Progenitor cell of endocrine pancreas (in vitro differentiated cells): Measurements from ENCODE around the gene MED17. TPM values are rescaled to one million over a fixed set of nuclear protein-coding genes. Genes with fewer than 3 reads are reported as not detected.

Source experiments
- DNase-seq: peaks from one replicate; pipeline ENCODE4 v3.0.0; 2021; ENCODE audit warnings: low spot score; ENCODE audit not compliant: unreplicated experiment
- H3K27ac Mint-ChIP-seq: 2 replicates; pipeline ENCODE4 v1.8.0; 2021; ENCODE audit warnings: mild to moderate bottlenecking, moderate library complexity, mixed read lengths
- H3K27me3 Mint-ChIP-seq: 2 replicates; pipeline ENCODE4 v1.8.0; 2021; ENCODE audit warnings: mixed read lengths
- H3K36me3 Mint-ChIP-seq: 2 replicates; pipeline ENCODE4 v1.8.0; 2022; ENCODE audit warnings: mixed read lengths; ENCODE audit not compliant: insufficient read depth
- H3K4me1 Mint-ChIP-seq: 2 replicates; pipeline ENCODE4 v1.8.0; 2021; ENCODE audit warnings: low read depth, mixed read lengths
- H3K4me3 Mint-ChIP-seq: 2 replicates; pipeline ENCODE4 v1.8.0; 2021; ENCODE audit warnings: low read depth, mild to moderate bottlenecking, moderate library complexity, mixed read lengths
- H3K9me3 Mint-ChIP-seq: 2 replicates; pipeline ENCODE4 v1.8.0; 2021; ENCODE audit warnings: low read depth, mixed read lengths
- total RNA-seq: library from RNA; stranded (reverse); gene quantifications from 2 replicates; pipeline ENCODE4 v1.2.1, GENCODE V29; 2021
- TF ChIP-seq, protein P1 (sequence below): fragments of 200-600 bp; sonication (generic); IDR thresholded peaks from one replicate; pipeline ENCODE4 v1.5.0; 2021; ENCODE audit warnings: antibody characterized with exemption, mild to moderate bottlenecking; ENCODE audit not compliant: unreplicated experiment

MED17 gene
- total RNA-seq, 1 donor from 2014 or later = 55.7 TPM

DNA sequence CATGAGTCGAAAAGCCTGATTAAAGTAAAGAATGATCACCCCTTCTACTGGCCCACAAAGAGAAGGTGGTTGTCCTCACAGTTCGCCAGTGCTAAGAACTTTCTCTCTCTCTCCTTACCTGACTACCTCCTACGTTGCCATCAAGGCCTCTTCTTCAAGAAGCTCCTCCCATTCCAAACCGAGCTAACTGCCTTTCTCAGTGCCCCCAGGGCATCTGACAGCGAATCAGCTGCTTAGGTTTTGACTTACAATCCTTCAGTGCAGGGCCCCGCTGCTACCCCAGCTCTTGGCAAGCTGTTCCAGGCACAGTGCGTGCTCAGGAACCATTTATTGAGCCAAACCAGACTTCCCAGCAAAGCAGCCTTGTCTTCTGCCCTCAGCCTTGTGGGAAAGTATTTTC, 60.5 kb downstream of the MED17 start:
- H3K4me3 Mint-ChIP-seq = no peak overlapping the region
- H3K27ac Mint-ChIP-seq = no peak overlapping the region
- no peaks in the 10 kb centered on the region for H3K36me3 Mint-ChIP-seq
- no peak for DNase-seq
- H3K4me1 Mint-ChIP-seq = peaks cover 4% of the 10 kb centered on the region
- no peaks in the 10 kb centered on the region for H3K9me3 Mint-ChIP-seq
- TF ChIP-seq, protein P1, sequence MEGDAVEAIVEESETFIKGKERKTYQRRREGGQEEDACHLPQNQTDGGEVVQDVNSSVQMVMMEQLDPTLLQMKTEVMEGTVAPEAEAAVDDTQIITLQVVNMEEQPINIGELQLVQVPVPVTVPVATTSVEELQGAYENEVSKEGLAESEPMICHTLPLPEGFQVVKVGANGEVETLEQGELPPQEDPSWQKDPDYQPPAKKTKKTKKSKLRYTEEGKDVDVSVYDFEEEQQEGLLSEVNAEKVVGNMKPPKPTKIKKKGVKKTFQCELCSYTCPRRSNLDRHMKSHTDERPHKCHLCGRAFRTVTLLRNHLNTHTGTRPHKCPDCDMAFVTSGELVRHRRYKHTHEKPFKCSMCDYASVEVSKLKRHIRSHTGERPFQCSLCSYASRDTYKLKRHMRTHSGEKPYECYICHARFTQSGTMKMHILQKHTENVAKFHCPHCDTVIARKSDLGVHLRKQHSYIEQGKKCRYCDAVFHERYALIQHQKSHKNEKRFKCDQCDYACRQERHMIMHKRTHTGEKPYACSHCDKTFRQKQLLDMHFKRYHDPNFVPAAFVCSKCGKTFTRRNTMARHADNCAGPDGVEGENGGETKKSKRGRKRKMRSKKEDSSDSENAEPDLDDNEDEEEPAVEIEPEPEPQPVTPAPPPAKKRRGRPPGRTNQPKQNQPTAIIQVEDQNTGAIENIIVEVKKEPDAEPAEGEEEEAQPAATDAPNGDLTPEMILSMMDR = no peak
- H3K27me3 Mint-ChIP-seq = peaks cover 8% of the 10 kb centered on the region

DNA sequence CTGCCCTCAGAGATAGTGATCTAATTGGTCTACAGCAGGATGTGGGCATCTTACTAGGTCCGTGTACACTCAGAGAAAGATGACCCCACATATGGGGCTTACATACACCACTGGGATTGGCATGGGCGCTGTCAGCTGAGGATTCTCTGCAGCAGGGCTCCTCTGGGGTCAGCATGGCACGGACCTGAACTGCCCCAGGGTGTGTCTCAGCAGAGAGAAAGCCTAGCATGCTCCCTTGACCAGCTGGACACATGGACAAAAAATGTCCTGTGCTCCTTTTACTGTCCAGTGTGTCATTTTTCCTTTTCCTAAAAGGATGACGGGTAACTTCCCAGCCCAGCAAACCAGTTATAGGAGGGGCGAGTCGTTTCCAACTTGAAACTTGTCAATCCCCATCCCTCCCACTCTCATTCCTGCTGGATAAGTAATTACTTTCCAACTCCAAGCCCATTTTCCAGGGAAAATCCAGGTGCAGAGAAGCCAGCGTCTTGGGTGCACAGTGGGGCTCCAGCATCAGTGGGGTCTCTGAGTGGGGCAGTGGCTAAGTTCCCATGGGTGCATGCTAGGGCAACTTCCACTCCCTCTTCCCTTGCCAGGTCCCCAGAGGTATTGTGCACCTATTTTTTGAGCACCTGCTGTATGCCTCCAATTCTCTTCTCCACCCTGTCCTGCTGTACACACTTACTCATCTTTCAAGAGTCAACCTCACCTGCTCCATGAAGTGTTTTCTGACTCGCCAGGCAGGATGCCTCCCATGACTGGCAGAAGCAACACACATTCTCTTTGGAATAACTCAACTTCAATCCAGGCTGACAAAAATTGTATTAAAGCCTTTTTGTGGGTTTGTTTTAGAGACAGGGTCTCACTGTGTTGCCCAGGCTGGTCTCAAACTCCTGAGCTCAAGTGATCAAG, 61.4 kb downstream of the MED17 start:
- H3K4me3 Mint-ChIP-seq = no peak overlapping the region
- no peak for DNase-seq

DNA sequence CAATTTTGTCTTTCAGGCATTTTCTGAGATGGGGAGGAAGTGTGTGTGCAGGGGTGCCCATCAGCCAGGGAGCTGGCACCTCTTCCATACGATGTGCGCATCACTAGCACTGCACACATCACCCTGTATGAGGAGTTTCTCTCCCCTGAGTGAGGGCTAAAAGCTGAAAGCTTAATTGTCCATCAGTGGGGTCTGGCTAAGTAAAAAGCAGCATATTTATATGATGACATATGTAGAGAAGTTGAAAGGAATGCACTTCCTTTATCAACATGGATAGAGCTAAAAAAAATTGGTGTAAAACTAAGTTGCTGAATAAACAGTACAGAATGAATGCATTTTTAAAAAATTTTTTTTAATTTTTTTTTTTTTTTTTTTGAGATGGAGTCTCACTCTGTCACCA, 62.3 kb downstream of the MED17 start:
- Mint-ChIP-seq H3K27ac (no peak overlapping the region), H3K36me3 (no peaks in the 10 kb centered on the region), H3K9me3 (no peaks in the 10 kb centered on the region), H3K4me3 (no peak overlapping the region), H3K27me3 (peaks cover 8% of the 10 kb centered on the region), H3K4me1 (peaks cover 2% of the 10 kb centered on the region)
- no peak for DNase-seq
- TF ChIP-seq, protein P1 = no peak

More for the DNA sequence above, 61.4 kb downstream of the MED17 start:
- Mint-ChIP-seq H3K27me3 (peaks cover 8% of the 10 kb centered on the region), H3K9me3 (no peaks in the 10 kb centered on the region), H3K4me1 (peaks cover 2% of the 10 kb centered on the region), H3K27ac (no peak overlapping the region), H3K36me3 (no peaks in the 10 kb centered on the region)
- TF ChIP-seq, protein P1 = no peak

DNA sequence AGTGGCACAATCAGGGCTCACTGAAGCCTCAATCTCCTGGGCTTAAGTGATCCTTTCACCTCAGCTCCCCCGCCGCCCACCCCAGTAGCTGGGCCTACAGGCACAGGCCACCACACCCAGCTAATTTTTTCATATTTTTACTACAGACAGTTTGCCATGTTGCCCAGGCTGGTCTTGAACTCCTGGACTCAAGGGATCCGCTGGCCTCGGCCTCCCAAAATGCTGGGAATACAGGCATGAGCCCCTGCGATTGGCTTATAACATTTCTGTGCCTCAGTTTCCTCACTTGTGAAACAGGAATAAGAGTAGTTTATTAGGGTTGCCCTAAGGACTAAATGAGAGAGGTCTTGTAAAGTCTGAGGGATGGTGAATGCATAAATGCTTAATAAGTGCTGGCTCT, 65.1 kb downstream of the MED17 start:
- DNase-seq = no peak
- TF ChIP-seq, protein P1 = no peak
- Mint-ChIP-seq H3K36me3 (no peaks in the 10 kb centered on the region), H3K27ac (no peak overlapping the region), H3K4me1 (no peaks in the 10 kb centered on the region), H3K4me3 (no peak overlapping the region), H3K27me3 (peaks cover 5% of the 10 kb centered on the region), H3K9me3 (no peaks in the 10 kb centered on the region)

DNA sequence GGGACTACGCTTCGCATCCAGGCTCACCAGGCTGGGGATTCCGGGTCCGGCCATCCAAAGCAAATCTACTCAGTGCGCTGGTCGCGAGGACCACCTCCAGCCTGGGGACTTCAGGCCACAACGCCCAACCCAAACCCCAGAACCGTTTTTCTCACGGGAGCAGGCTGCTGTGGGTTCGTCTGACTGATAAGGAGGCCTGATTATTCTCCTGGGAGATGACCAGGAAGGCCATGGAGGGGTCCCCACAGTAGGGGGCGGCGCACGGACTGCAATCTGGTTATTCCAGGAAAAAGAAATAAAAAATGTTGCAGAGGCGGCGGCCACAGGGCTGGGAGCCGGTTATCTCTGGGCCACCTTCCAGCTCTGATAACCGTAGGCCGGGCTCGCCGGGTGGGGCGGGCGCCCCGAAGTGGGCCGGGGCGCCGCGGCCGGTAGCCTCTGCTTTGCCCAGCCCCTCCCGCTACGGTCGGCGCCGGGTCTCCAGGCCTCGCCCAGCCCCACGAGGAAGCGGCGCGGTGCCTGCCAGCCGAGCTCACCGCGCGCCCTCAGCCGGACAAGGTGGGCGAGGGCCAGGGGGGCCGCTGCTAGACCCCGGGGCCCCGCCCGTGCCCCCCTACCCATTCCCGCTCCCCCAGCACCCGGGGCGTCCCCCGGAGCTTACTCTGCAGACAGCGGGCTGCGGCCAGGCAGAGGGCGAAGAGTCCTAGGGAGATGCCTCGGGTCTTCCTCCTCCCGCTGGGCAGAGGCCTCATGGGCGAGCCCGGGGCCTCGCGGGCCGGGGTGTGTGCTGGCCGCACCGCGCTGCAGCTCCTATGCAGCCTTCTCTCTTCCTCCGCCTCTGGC, 65.9 kb downstream of the MED17 start:
- H3K27me3 Mint-ChIP-seq = no peaks in the 10 kb centered on the region
- DNase-seq = no peak
- peak overlapping the region; percentile 9 for H3K4me3 Mint-ChIP-seq
- TF ChIP-seq, protein P1 = no peak
- no peaks in the 10 kb centered on the region for H3K9me3 Mint-ChIP-seq
- H3K4me1 Mint-ChIP-seq = no peaks in the 10 kb centered on the region
- H3K27ac Mint-ChIP-seq = no peak overlapping the region
- no peaks in the 10 kb centered on the region for H3K36me3 Mint-ChIP-seq
